Measurements from ENCODE around the gene PPP5C. TPM values are rescaled to one million over a fixed set of nuclear protein-coding genes. Genes with fewer than 3 reads are reported as not detected.
"Not testable (repeated sequence)": the region's sequence is repeated elsewhere in the genome, so short reads cannot be mapped to it uniquely, and the experiment has no call there.

PPP5C gene
- total and polyA plus RNA-seq, 2 of the 13 experiments (the other 11 are each of a cell fraction or from before 2014, with no cell fraction given), result 41.6 to 67.9 TPM

DNA sequence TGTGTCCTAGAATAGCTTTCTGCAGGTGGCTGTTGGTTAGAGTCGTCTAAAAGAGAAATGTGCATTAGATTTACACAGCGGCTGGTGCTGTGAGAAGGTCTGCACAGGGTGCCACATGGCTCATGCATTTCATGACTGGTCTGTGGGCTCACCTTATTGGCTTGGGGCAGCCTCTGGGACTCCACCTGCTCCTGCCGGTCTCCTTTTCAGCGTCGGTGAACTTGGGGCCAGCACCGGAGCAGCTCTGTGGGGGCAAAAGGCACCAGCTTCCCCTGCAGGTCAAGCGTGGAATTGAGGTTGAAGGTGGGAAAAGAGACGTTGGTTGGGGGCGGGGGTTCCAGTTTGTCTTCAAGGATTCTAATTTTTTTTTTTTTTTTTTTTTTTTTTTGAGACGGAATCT, 84.9 kb downstream of the PPP5C start:
- Histone ChIP-seq H3K4me3 (replicated peaks in 1 of 3; ENCODE audit: insufficient read depth in 1 of 3, low read depth in 2 of 3, low read length in 3 of 3) (no peak overlapping the region; a peak in 1 of 6 replicates), H3K4me2 (ENCODE audit: low read depth, low read length) (no peak overlapping the region), H3K4me1 (ENCODE audit: insufficient read depth, low read length) (peaks cover 15% of the 10 kb centered on the region; the same call in 1 of the 2 replicates), H3K9ac (ENCODE audit: insufficient read depth, low read depth, low read length) (no peak overlapping the region), H3K9me3 (ENCODE audit: low read length) (no peaks in the 10 kb centered on the region), H3K27me3 (ENCODE audit: control insufficient read depth in 1 of 2, insufficient read depth in 2 of 2, low read length in 2 of 2) (peaks cover 0 to 16% of the 10 kb centered on the region in 2 experiments; a peak in 3 of 5 replicates), H3K27ac (ENCODE audit: extremely low read length, insufficient read depth, low read length) (no peak overlapping the region), H3K36me3 (replicated peaks in 1 of 2; ENCODE audit: control insufficient read depth in 1 of 2, insufficient read depth in 2 of 2, low read length in 2 of 2) (no peaks in the 10 kb centered on the region), H2AFZ (ENCODE audit: low read length) (no peak overlapping the region), H4K20me1 (ENCODE audit: insufficient read depth, low read length) (no peaks in the 10 kb centered on the region), H3K79me2 (ENCODE audit: insufficient read depth, low read length) (no peaks in the 10 kb centered on the region)
- no peak for DNase-seq (ENCODE audit: low spot score)
- TF ChIP-seq, protein P1, sequence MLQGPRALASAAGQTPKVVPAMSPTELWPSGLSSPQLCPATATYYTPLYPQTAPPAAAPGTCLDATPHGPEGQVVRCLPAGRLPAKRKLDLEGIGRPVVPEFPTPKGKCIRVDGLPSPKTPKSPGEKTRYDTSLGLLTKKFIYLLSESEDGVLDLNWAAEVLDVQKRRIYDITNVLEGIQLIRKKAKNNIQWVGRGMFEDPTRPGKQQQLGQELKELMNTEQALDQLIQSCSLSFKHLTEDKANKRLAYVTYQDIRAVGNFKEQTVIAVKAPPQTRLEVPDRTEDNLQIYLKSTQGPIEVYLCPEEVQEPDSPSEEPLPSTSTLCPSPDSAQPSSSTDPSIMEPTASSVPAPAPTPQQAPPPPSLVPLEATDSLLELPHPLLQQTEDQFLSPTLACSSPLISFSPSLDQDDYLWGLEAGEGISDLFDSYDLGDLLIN (CRISPR knock-in tag; IDR thresholded peaks at IDR 0.05; ENCODE audit: borderline replicate concordance), result no peak
- TF ChIP-seq KDM1A (CRISPR knock-in tag; IDR thresholded peaks at IDR 0.05), result no peak
- TF ChIP-seq, protein P2, sequence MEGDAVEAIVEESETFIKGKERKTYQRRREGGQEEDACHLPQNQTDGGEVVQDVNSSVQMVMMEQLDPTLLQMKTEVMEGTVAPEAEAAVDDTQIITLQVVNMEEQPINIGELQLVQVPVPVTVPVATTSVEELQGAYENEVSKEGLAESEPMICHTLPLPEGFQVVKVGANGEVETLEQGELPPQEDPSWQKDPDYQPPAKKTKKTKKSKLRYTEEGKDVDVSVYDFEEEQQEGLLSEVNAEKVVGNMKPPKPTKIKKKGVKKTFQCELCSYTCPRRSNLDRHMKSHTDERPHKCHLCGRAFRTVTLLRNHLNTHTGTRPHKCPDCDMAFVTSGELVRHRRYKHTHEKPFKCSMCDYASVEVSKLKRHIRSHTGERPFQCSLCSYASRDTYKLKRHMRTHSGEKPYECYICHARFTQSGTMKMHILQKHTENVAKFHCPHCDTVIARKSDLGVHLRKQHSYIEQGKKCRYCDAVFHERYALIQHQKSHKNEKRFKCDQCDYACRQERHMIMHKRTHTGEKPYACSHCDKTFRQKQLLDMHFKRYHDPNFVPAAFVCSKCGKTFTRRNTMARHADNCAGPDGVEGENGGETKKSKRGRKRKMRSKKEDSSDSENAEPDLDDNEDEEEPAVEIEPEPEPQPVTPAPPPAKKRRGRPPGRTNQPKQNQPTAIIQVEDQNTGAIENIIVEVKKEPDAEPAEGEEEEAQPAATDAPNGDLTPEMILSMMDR (CRISPR knock-in tag; IDR thresholded peaks at IDR 0.05), result peak; percentile 68
- TF ChIP-seq STAG1 (CRISPR knock-in tag; IDR thresholded peaks at IDR 0.05), result peak; percentile 66
- peak; percentile 65 for TF ChIP-seq RAD21 (CRISPR knock-in tag; IDR thresholded peaks at IDR 0.05)
- 4% methylated on average over 9 of the region's 10 CpGs for WGBS (ENCODE audit: low lambda C conversion rate)
- POLR2A ChIA-PET, result no interaction called here
- in situ Hi-C loops (cut with HindIII; ENCODE audit: extremely low pct_ligation_motif_present, low pct_unique_long_range_greater_than_20kb) (no loop called here), intact Hi-C loops (cut with micrococcal nuclease; ENCODE audit: unreplicated experiment) (loop anchor here (5.0 kb wide), 1 partner anchor 35 kb away; no protein-coding TSS in a partner anchor)
- ATAC-seq, result peak; percentile 76
- BruUV-seq (replicated peaks), result no TSS peak
- CTCF ChIA-PET (ENCODE audit: low intra/inter-chr PET ratio, low total read pairs), result interaction anchor here (1.4 to 1.5 kb wide), 2 partner anchors 30 to 36 kb away, joined by 6 to 12 read pairs; no protein-coding TSS in a partner anchor
- FAIRE-seq, result no peak

DNA sequence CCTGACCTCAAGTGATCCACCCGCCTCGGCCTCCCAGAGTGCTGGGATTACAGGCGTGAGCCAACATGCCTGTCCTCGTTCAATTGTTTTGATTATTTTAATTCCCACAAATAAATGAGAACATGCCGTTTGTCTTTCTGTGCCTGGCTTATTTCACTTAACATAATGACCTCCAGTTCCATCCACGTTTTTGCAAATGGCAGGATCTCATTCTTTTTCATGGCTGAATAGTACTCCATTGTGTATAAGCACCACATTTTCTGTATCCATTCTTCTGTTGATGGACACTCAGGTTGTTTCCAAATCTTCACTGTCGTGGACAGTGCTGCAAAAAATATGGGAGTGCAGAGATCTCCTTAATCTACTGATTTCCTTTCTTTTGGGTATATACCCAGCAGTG, 86.6 kb downstream of the PPP5C start:
- H3K27me3 ChIP-seq (ENCODE audit: control insufficient read depth in 1 of 2, insufficient read depth in 2 of 2, low read length in 2 of 2); H3K9me3 ChIP-seq (ENCODE audit: low read length); ATAC-seq; H3K4me3 ChIP-seq (replicated peaks in 1 of 3; ENCODE audit: insufficient read depth in 1 of 3, low read depth in 2 of 3, low read length in 3 of 3); H3K9ac ChIP-seq (ENCODE audit: insufficient read depth, low read depth, low read length); FAIRE-seq; H3K36me3 ChIP-seq (replicated peaks in 1 of 2; ENCODE audit: control insufficient read depth in 1 of 2, insufficient read depth in 2 of 2, low read length in 2 of 2); in situ Hi-C loops (cut with HindIII; ENCODE audit: extremely low pct_ligation_motif_present, low pct_unique_long_range_greater_than_20kb); CTCF ChIA-PET (ENCODE audit: low intra/inter-chr PET ratio, low total read pairs); H2AFZ ChIP-seq (ENCODE audit: low read length); POLR2A ChIA-PET; H3K4me2 ChIP-seq (ENCODE audit: low read depth, low read length); H3K27ac ChIP-seq (ENCODE audit: extremely low read length, insufficient read depth, low read length); H4K20me1 ChIP-seq (ENCODE audit: insufficient read depth, low read length); H3K79me2 ChIP-seq (ENCODE audit: insufficient read depth, low read length); DNase-seq (ENCODE audit: low spot score); BruUV-seq (replicated peaks): not testable (repeated sequence)
- peaks cover 10% of the 10 kb centered on the region; the same call in 1 of the 2 replicates for H3K4me1 ChIP-seq (ENCODE audit: insufficient read depth, low read length)
- intact Hi-C loops (cut with micrococcal nuclease; ENCODE audit: unreplicated experiment), result loop anchor here (5.0 kb wide), 1 partner anchor 36 kb away; no protein-coding TSS in a partner anchor
- 40% methylated on average over 7 of the region's 7 CpGs for WGBS (ENCODE audit: low lambda C conversion rate)
